ENCODE measurements around the gene CD70.
"Not testable (repeated sequence)": the region's sequence is repeated elsewhere in the genome, so short reads cannot be mapped to it uniquely, and the experiment has no call there.

CD70 gene

DNA sequence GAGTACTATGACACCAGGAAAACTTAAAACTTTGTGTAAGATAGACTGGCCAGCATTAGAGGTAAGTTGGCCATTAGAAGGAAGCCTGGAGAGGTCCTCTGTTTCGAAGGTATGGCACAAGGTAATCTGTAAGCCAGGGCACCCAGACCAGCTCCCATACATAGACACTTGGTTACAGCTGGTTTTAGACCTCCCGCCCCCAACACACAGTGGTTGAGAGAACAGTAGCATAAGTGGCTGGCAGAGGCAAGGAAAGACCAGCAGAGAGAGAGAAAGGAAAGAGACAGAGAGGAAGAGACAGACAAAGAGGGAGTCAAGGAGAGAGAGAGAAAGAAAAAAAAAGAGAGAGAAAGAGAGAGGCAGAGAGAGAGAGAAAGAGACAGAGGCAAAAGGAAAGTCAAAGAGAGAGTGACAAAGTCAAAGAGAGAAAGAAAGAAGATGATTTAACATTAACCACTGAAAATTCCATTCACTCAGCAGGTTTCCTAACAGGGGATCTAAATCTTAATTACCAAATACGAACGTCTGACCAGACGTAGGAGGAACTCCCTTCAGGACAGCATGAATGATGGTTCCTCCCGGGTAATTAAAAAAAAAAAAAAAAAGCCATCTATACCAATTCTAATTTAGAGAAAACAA, 7.4 kb upstream of the CD70 start:
- not testable (repeated sequence) for DNase-seq (ENCODE audit: insufficient read length, low spot score); FAIRE-seq

DNA sequence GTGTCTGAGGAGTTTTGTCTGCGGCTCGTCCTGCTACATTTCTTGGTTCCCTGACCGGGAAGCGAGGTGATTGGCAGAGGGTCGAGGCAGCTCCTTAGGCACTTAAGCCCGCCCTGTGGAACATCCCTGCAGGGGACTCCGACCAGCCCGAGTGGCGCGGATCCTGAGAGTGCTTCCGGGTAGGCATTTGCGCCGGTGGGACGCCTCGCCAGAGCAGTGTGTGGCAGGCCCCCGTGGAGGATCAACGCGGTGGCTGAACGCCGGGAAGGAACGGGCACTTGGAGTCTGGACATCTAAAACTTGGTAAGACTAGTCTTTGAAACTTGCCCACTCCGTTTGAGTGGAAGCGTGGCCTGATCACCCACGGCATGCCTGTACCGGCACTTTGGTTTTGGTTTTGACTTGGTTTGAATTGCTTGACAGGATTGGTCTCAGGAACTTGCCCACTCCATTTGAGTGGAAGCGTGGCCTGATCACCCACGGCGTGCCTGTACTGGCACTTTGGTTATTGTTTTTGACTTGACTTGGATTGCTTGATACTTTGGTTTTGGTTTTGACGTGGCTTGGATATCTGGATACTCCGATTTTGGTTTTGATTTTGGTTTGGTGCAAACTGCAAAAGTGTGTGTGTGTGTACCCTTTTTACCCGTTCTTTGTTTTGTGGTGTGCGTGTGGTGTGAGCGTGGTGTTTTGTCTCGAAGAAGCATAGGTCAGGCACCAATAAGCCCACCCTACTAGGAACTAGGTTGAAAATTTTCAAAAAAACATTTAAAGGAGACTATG, 6.7 kb upstream of the CD70 start:
- not testable (repeated sequence) for DNase-seq (ENCODE audit: insufficient read length, low spot score); FAIRE-seq

DNA sequence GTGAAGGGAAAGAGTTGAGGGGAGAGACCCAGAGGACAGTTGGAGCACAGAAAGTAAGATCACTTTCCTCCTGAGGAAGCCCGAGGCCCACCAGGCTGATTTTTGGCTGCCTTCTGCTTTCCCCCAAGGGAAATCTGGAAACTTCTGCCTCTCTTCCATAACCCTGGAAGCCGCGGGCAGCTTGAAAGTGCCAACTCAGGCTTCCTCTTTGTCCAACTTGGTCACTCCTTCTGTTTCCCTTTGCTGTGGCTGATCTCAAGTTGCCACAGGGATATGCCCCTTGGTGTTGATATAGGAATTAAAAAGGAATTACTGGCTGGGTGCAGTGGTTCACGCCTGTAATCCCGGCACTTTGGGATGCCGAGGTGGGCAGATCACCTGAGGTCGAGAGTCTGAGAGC, 5.7 kb upstream of the CD70 start:
- DNase-seq (ENCODE audit: insufficient read length, low spot score) (no peak), FAIRE-seq (no peak)

DNA sequence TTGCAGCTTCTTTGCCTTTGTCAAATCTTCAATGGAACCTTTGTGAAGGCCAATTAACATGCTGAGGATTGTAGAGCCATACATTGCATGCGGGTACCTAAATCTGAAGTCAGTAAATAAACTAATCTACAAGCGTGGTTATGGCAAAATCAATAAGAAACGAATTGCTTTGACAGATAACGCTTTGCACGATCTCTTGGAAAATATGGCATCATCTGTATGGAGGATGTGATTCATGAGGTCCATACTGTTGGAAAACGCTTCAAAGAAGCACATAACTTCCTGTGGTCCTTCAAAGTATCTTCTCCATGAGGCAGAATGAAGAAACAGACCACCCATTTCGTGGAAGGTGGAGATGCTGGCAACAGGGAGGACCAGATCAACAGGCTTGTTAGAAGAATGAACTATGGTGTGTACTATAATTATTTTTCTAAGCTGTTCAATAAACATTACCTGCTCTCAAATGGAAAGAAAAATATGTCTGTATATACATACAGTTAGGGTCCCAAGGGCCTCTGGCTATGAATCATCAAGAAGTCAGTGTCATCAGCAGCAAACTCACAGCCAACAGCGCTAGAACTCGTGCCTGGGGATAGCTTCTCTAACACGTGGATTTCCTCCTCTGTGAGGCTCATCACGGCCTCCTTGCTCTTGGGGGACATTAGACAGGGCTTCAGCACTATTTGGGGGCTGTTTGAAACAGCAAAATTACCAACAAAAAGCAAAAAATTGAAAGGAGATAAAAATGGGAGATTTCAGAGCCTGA, 2.9 kb upstream of the CD70 start:
- peak; percentile 83 for FAIRE-seq
- no peak for DNase-seq (ENCODE audit: insufficient read length, low spot score)

DNA sequence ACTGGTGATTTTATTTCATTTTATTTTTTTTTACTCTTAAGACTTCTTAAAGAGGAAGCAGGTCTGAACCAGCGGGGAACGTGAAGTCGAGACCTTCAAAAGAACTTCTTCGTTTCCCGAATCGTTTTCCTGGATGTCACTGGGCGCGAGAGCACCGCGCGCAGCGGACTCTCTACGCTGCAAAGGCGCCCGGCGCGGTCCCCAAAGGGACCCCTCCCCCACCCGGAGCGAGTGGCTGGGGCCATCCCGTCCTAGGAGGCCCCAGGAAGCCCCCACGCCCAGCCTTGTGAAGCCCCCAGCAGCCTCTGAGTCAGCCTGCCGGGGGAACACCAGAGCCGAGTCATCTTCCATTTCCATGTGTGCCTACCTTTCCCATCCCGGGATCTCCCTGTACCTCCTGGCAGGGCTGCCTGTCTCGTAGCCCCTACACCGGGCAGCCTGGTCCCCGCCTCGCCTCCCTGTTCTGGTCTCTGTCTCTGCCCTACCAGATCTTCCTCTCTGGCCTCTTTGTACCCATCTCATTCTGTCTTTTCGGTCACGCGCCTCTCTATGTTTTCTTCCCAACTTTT, 608 bp downstream of the CD70 start:
- FAIRE-seq = no peak
- no peak for DNase-seq (ENCODE audit: insufficient read length, low spot score)

DNA sequence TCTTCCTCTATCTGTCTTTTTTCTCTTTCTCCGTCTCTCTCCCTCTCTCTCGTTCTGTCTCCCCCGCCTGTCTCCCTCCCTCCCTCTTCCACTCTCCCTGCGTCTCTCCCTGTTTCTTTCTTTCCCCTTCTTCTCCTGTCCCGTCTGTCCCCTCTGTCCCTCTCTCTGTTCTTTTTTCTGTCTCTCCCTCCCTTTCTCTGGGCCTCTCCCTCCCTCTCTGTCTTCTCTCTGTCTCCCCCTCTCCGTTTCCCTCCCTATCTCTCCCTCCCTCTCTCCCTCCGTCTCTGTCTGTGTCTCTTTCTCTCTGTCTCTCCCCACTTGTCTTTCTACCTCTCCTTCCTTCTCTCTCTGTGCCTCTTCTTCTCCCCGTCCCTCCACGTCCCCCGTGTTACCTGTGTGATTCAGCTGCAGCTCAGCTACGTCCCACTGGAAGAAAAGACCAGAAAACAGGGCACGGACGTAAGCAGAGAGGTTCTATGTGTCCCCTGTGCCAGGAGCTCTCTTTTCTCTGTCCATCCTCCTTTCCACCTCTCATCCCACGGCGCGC, 1.2 kb downstream of the CD70 start:
- no peak for DNase-seq (ENCODE audit: insufficient read length, low spot score)
- peak; percentile 71 for FAIRE-seq

DNA sequence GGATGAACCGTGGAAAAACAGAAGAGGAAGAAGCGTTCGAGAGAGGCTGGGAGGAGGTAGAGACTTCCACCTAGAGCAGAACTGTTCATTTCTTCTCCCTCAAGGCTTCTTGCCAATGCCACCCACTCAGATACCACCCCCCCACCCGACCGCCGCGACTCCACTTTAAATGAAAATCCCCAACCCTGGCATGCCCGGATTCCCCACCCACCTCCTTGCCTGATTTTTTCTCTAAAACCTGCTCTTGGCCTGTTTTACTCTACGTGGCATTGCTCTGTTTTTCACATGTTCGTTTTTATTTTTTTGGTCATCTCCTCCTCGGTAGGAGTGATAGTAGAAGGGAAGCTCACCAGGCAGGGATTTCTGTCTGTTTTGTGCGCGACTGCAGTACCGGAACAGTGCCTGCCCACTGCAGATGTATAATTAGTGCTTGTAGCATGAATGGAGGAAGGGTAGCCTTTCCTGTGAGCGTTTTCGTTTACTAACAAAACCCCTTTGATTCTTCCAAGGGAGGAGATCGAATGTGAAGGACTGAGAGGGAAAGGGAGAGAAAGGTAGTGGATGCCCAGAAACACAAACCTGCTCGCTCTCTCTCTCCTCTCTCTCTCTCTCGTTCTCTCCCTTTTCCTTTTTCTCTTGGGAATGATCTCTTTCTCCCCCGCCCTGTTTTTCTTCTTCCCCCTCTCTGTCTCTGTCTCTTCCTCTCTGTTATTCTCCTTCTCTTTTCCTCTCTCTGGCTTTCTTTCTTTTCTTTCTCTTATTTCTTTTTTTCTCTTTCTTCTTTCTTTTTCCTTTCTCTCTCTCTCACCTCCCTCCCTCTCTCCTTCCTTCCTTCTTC, 2.2 kb downstream of the CD70 start:
- DNase-seq (ENCODE audit: insufficient read length, low spot score) (no peak), FAIRE-seq (peak; percentile 96)

DNA sequence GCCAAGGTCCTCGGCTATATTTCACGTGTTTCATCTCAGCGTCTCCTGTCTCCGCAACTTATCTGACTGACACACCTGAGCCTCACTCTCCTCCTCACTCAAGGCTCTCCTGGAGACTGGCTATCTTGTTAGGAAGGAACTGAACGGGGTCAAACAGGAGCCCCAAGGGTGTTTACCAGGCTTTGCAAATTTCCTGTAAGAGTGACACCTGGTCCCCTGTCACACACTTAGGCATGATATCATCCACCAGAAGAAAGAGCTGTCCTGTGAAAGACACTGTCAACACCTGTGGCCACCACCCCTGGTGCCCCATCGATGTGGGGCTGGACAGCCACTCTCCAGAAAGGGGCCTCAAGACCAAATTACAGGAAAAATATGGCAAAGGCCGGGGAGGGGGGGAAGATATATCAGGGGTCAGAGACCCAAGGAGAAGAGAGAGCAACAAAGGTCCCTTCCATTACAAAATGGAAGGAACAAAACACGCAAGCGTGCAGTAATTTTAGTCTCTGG, 2.9 kb downstream of the CD70 start:
- FAIRE-seq (no peak), DNase-seq (ENCODE audit: insufficient read length, low spot score) (no peak)

DNA sequence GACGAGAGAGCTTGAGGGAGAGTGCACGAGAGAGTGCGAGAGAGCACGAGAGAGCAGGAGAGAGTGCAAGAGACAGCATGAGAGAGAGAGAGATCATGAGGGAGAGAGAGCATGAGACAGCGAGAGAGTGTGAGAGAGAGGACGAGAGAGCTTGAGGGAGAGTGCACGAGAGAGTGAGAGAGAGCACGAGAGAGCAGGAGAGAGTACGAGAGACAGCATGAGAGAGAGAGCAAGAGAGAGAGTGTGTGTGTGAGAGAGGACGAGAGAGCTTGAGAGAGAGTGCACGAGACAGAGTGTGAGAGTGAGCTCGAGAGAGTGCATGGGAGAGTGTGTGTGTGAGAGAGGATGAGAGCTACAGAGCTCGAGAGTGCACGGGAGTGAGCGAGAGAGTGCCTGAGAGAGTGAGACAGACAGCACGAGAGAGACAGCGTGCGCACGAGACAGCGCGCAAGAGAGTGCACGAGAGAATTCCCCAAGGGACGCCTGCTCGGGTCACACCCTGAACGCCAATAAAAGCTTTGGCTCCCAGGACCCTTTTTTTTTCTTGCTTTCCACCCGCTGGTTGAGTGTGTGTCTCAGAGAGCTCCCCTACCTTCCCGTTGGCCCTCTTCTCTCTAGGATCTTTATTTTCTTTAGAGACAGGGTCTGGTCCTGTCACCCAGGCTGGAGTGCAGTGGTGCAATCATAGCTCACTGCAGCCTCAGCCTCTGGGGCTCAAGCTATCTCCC, 3.7 kb downstream of the CD70 start:
- FAIRE-seq (peak; percentile 96), DNase-seq (ENCODE audit: insufficient read length, low spot score) (no peak)

DNA sequence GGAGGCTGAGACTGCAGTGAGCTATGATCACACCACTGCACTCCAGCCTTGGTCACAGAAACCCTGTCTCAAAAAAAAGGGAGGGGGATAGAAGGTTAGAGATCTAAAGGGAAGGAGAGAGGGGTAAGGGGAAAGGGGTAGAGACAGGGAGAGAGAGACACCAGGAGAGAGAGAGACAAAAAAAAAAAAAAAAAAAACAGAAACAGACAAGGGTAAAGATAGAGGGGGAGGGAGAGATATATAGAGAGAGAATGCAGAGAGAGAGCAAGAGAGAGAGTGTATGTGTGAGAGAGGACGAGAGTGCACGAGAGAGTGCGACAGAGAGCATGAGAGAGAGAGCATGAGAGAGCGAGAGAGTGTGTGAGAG, 4.2 kb downstream of the CD70 start:
- DNase-seq (ENCODE audit: insufficient read length, low spot score) (no peak), FAIRE-seq (no peak)

DNA sequence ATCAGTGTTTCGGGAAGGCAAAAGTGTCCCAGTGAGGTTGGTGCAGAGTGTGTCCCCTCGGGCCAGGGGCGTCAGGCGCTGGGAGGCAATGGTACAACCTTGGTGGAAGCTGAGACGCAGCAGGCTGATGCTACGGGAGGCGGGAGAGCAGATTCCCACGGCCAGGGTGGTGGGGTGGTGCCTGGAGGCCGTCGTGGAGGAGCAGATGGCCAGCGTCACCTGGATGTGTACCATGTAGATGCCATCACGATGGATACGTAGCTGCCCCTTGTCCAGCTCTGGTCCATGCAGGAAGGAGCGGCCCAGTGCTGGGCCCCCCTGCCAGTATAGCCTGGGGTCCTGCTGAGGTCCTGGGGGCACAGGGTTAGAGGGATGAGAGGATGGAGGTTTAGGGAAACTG, 4.9 kb downstream of the CD70 start:
- no peak for FAIRE-seq
- no peak for DNase-seq (ENCODE audit: insufficient read length, low spot score)

DNA sequence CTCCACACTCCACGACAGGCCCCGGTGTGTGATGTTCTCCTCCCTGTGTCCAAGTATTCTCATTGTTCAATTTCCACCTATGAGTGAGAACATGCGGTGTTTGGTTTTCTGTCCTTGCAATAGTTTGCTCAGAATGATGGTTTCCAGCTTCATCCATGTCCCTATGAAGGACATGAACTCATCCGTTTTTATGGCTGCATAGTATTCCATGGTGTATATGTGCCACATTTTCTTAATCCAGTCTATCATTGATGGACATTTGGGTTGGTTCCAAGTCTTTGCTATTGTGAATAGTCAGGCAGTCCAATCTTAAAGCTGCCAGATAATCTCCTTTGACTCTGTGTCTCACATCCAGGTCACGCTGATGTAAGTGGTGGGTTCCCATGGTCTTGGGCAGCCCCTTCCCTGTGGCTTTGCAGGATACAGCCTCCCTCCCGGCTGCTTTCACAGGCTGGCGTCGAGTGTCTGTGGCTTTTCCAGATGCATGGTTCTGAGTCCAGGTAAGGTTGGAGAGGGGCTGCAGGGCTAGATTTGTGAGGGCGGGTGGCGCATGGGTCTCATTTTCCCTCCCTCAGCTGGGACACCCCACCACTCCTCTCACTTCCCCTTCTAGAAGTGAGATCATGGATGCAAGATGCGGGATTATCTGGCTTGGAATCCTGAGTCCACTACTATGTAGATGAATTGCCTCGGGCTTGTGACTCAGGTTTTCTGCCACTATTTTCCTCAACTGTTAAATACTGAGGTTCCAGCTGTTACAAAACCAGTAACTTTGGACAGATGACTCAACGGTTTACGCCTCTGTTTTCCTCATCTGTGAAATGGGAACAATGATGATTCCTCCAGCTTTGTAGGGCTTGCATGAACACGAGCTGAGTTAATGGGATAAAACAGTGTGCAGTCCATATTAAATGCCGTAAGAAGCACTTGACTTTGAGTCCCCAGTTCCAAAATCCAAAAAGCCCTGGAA, 8.2 kb downstream of the CD70 start:
- DNase-seq (ENCODE audit: insufficient read length, low spot score); FAIRE-seq: not testable (repeated sequence)

DNA sequence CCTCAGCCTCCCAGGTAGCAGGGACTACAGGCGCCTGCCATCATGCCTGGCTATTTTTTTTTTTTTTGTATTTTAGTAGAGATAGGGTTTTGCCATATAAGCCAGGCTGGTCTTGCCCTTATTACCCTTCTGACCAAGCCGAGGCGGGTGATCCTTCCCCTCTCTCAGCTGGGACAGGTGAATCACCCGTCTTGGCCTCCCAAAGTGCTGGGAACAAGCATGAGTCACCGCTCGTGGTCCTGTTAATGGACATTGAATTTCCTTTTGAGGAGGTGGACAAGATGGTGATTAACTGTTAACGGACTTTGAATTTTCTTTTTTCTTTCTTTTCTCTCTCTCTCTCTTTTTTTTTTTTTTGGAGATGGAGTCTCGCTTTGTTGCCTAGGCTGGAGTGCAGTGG, 10.6 kb downstream of the CD70 start:
- FAIRE-seq = no peak
- DNase-seq (ENCODE audit: insufficient read length, low spot score) = no peak

DNA sequence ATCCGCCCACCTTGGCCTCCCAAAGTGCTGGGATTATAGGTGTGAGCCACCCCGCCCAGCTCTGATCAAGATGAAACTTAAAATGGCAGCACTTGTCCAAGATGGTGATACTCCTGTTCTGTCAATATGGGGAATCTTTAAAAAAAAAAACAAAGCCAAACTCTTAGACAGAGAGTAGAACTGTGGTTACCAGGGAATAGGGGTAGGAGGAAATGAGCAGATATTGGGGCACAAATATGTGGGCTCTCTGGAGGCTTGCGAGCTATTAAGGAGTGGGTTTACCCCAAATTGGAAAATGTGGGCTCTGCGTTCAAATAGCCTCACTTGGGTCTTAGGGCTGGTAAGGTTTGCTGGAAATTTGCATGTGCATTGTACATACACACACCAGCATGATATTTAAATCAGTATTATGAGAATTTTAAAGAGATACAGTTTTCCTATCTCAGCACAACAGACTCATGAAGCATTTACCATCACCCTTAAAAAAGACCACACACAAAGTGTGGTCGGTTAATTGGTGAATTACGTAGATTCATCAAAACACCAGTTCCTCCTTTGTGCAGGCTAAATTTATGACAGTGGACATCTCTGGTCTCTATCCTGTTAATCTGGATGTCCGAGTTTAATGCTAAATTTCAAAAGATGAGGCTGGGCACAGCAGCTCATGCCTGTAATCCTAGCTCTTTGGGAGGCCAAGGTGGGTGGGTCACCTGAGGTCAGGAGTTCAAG, 11.3 kb downstream of the CD70 start:
- no peak for FAIRE-seq
- no peak for DNase-seq (ENCODE audit: insufficient read length, low spot score)

DNA sequence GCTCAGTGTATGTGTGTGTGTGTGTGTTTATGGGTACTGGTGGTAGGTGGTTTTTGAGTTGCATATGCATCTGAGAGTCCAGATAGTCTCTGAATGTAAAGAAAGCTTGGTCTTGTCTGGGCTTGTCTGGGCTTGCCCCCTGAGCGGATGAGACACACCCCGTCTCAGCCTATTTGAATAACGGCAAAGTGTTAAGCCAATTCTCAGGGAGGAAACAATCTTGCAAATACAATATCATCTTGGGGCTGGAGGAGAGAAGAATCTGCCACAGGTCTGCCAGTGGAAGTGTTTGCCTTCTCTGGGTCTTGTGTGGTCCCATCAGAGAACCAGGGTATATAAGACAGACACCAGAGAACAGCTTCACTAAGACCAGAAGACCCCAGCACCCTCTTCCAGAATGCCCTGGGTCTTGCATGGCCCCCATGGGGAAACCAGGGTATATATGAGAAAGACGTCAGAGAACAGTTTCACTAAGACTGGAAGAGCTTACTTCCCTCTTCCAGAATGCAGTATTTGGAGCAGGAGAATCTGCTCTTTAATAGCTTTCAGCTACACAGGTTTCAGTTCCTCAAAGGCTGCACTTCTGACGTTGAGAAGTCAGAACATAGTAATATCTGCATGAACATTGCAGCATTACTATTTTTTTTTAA, 13.3 kb downstream of the CD70 start:
- peak; percentile 96 for FAIRE-seq
- DNase-seq (ENCODE audit: insufficient read length, low spot score) = peak; percentile 52

DNA sequence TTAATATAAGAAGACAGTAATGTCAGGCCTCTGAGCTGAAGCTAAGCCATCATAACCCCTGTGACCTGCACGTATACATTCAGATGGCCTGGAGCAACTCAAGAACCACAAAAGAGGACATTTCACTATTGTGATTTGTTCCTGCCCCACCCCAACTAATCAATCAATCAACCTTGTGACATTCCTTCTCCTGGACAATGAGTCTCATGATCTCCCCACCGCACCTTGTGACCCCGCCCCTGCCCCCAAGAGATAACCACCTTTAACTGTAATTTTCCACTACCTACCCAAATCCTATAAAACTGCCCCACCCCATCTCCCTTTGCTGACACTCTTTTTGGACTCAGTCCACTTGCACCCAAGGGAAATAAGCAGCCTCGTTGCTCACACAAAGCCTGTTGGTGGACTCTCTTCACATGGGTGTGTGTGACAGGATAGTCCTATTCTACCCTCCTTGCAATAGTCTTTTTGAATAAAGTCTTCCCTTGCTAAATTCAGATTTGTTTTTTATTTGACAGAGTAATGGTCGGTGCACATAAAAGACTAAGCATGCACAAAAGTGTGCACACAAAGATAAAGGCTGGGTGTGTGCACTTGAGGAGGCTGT, 14.0 kb downstream of the CD70 start:
- FAIRE-seq (no peak), DNase-seq (ENCODE audit: insufficient read length, low spot score) (no peak)

DNA sequence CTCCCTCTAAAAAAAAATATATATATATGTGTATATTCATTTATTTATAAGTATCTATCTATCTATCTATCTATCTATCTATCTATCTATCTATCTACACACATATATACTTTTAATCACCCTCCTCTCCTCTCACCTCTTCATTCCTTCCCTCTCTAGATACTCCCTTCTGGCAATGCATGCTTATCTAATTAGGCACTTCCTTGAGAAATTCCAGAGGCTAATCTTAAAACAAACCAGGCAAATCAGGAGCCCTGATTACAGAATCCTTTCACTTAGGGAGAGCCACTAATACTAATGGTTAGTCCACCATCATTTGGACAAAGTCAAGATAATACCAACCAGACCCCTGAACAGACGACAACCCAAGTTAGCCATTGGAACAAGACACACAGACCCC, 17.6 kb downstream of the CD70 start:
- FAIRE-seq (no peak), DNase-seq (ENCODE audit: insufficient read length, low spot score) (no peak)
